CD4-positive, alpha-beta T cell treated with Interleukin-17A for 1 hour (primary cell): ENCODE measurements around the gene SPATA32.
"Not testable (repeated sequence)": the region's sequence is repeated elsewhere in the genome, so short reads cannot be mapped to it uniquely, and the experiment has no call there.

Source experiments
- DNase-seq: peaks from one replicate; pipeline ENCODE4 v3.0.0-alpha.2; 2020

The SPATA32 gene

GRCh38 chr17:45261577-45262515 is at the start of gene SPATA32:
Gene SPATA32, minus strand, starts transcription at chr17:45262094. Its CDS starts 78 bp downstream, at chr17:45262016.
- DNase-seq: peak; percentile 63

DNA sequence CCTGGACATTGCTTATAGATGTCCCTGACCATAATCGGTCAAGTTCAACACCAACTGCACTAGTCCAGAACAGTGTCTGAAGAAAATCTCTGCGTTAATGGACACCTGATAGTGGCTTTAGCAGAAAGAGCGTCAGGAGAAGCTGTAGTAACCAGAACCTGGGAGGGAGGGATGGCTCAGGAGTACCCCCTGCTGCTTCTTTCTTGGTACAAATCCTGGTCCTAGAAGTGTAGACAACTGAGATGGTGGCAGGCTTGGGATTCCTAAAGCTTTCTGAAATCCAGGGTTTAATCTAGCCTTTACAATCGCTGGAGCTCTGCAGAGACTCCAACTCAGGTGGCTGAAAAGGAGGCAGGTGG is 49.5 kb upstream of the SPATA32 start:
- DNase-seq: no peak

- no peak for DNase-seq
These were observed 48.8 kb upstream of the SPATA32 start for GRCh38 chr17:45310380-45311324.

GRCh38 chr17:45309400-45309799 is 47.5 kb upstream of the SPATA32 start:
- DNase-seq: no peak

DNA sequence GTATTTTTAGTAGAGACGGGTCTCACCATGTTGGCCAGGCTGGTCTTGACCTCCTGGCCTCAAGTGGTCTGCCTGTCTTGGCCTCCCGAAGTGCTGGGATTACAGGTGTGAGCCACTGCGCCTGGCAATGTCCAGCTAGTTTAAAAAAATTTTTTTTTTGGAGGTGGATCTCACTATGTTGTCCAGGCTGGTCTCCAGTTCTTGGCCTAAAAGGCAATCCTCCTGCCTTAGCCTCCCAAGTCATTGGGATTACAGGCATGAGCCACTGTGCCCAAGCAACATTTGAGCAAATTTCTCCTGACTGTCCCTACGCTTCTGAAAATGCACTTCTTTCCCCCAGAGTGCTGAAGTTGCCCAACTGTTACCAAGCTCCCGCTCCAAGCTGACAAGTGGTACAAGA is 46.9 kb upstream of the SPATA32 start:
- DNase-seq: no peak

DNA sequence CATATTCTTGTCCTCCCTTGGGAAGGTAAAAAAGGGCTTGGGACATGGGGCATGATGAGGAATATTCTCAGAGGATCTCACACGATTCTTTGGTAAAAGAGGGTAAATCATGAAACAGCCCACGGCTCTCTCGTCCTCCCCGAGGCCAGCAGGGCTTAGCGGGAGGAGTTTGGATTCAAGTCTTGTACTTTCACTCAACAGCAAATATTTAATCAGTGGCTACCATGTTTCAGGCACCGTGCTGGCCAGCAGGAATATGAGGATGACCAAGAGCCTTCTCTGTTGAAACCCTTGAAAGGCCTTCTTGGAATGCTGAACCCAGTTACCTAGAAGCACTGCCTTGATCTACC is 46.1 kb upstream of the SPATA32 start:
- DNase-seq: no peak

- DNase-seq: peak; percentile 47
These were observed 45.6 kb upstream of the SPATA32 start for GRCh38 chr17:45307290-45308015.

GRCh38 chr17:45306623-45307022 is 44.7 kb upstream of the SPATA32 start:
- DNase-seq: no peak

DNA sequence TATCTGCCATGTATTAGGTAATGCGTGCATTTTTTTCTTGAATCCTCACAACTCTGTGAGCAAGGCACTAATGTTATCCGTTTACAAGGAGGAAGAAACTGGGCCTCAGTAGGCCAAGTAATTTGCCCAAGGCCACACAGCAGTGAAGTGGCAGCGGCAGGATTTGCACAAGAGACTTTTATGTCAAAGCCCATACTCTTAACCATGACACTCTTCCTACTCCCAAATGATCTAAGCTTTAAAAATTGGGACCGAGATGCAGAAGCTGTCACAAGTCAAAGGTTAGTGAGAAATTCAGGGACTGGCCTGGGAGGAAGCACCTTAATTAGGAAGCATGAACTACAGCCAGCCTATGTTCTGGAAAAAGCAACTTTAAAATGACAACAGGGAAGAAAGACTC is 44.2 kb upstream of the SPATA32 start:
- DNase-seq: no peak

GRCh38 chr17:45305530-45306087 is 43.7 kb upstream of the SPATA32 start:
- DNase-seq: no peak

GRCh38 chr17:45302649-45303173 is 40.8 kb upstream of the SPATA32 start:
- no peak for DNase-seq

- DNase-seq: not testable (repeated sequence)
These were observed 40.3 kb upstream of the SPATA32 start for GRCh38 chr17:45302220-45302619.

GRCh38 chr17:45301674-45302073 is 39.8 kb upstream of the SPATA32 start:
- no peak for DNase-seq

GRCh38 chr17:45300060-45300751 is 38.3 kb upstream of the SPATA32 start:
- DNase-seq: no peak

DNA sequence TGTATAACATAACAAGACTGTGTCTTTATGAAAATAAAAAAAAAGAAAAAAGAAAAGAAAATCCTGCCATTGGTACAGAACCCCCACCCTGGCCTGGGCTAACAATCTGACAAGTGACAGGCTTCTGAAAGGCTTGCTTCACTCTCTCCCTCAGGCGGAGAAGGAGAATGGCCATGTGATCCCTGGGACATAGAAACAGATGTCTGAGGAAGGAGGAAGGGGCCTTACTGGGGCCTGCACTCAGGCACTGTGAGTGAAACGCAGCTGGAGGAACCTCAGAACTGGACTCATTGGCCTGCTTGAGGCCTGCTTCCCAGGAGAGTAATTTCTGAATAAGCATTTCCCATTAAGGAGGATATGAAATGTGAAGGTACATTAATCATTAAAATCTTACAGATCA is 37.5 kb upstream of the SPATA32 start:
- no peak for DNase-seq

DNA sequence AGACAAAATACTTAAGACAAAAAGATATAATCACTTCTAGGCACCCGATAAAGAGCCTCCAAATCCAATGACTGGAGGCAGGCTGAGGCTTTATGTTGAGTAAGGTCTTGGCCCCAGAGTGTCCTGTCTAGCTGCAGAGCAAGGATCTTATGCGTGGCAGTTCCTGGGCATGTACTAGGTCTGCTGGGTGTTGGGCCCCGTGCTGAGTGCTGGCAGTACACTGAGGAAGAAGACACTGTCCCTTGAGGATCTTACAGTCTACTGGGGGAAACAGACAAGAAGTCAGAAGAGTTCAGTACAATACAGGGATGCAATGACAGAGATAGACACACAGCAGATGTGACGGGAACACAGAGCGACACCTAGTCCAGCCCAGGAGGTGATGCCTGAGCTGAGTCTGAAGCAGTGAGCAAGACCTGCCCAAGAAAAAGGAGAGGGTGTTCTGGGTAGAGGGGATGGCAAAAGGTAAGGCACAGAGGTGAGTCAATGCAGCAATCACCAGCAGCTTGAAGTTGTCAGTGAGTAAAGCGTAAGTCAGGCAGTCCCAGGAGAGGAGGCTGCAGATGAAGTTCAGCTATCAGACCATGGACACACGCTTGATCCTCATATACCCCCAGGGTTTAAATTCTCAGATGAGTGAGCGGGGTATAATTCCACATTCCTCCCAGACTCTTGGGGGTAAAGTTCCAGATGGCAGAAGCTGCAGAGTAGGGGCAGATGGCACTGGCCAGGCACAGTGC is 36.8 kb upstream of the SPATA32 start:
- DNase-seq: no peak

GRCh38 chr17:45296833-45297124 is 34.9 kb upstream of the SPATA32 start:
- no peak for DNase-seq

DNA sequence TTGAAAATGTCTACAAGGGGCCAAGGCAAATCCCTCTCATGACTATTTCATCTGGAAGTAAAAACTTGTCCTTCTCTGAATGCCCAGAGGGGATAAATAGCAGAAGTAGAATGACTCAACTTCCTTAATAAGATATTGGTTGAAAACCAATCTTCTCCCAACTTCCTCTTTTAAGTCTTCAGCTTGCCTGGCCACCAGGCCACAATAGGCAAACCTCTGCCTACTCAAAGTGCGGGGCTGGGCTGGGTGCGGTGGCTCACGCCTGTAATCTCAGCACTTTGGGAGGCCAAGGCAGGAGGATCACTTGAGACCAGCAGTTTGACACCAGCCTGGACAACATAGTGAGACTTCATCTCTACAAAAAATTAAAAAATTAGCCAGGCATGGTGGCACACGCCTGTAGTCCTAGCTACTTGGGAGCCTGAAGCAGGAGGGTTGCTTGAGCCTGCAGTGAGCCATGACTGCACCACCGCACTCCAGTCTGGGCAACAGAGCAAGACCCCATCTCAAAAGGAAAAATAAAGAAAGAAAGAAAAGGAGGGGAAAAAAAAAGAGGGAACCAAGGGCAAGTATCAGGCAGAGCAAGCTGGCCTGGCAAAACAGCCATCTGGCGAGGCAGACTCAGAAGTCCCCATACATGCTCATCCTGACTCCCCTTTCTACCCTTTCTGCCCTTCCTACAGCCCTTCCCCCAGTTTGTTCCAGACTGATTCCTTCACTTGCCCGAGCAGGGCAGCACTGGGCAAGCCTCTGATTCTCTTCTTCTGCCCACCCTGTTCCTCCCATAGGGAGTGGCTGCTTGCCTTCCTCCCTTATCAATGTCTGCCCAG is 34.3 kb upstream of the SPATA32 start:
- DNase-seq: no peak

DNA sequence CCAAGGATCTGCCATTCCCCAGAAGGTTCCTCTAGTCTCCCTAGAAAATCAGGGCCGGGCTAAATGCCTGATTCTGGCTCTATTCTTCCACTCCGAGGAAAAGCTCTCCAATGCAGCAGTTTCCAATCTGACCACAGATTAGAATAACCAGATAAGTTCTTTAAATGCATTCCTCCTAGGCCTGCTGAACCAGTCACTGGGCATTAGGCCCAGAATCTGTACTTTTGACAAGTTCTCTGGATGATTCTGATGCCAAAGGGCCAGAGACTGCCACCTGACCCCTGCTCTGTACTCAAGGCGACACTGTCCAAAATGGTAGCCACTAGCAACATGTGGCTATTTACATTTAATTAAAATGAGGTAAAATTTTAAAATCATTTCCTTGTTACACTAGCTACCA is 32.6 kb upstream of the SPATA32 start:
- no peak for DNase-seq
